ENCODE results near the gene CNGA1. TPM values are rescaled to one million over a fixed set of nuclear protein-coding genes. Genes with fewer than 3 reads are reported as not detected.

The CNGA1 gene
- total RNA-seq, 4 donors from 2014 or later = 0.40 to 1.8 TPM; not detected in 2

GRCh38 chr4:48051078-48051477 is 34.6 kb upstream of the CNGA1 start:
- WGBS, 2 donors (ENCODE audit: low coverage in 1 of 2) = no CpG with 5 or more reads among the region's 1 CpG

GRCh38 chr4:48049483-48049882 is 33.0 kb upstream of the CNGA1 start:
- peaks cover 31% of the 10 kb centered on the region for H3K27me3 ChIP-seq
- H3K4me3 ChIP-seq = no peak overlapping the region
- H3K9me3 ChIP-seq = no peaks in the 10 kb centered on the region
- no peaks in the 10 kb centered on the region for H3K36me3 ChIP-seq
- no peak for TF ChIP-seq CTCF (IDR thresholded peaks at IDR 0.05)
- TF ChIP-seq POLR2AphosphoS5 (IDR thresholded peaks at IDR 0.05) = no peak
- WGBS, 2 donors (ENCODE audit: low coverage in 1 of 2) = 74 to 76% methylated on average over 7 to 8 of the region's 8 CpGs
- H3K4me1 ChIP-seq = no peaks in the 10 kb centered on the region
- no peak for ATAC-seq
- H3K27ac ChIP-seq = no peak overlapping the region

More at GRCh38 chr4:48051078-48051477, 34.6 kb upstream of the CNGA1 start:
- Histone ChIP-seq H3K27ac (no peak overlapping the region), H3K9me3 (no peaks in the 10 kb centered on the region), H3K36me3 (no peaks in the 10 kb centered on the region), H3K4me1 (no peaks in the 10 kb centered on the region), H3K27me3 (peaks cover 16% of the 10 kb centered on the region), H3K4me3 (no peak overlapping the region)
- no peak for ATAC-seq
- TF ChIP-seq CTCF (IDR thresholded peaks at IDR 0.05) = no peak
- no peak for TF ChIP-seq POLR2AphosphoS5 (IDR thresholded peaks at IDR 0.05)
- TF ChIP-seq EP300 (IDR thresholded peaks at IDR 0.05) = no peak
- TF ChIP-seq POLR2A (IDR thresholded peaks at IDR 0.05) = no peak

- no peaks in the 10 kb centered on the region for H3K4me1 ChIP-seq
- TF ChIP-seq CTCF (IDR thresholded peaks at IDR 0.05) = no peak
- no peak for TF ChIP-seq POLR2A (IDR thresholded peaks at IDR 0.05)
- TF ChIP-seq POLR2AphosphoS5 (IDR thresholded peaks at IDR 0.05) = no peak
- TF ChIP-seq EP300 (IDR thresholded peaks at IDR 0.05) = no peak
- whole genome bisulfite sequencing, 2 donors (ENCODE audit: low coverage in 1 of 2) = 60 to 89% methylated on average over 1 of the region's 1 CpG
- no peak for ATAC-seq
- H3K36me3 ChIP-seq = no peaks in the 10 kb centered on the region
- H3K4me3 ChIP-seq = no peak overlapping the region
- H3K27me3 ChIP-seq = peaks cover 31% of the 10 kb centered on the region
- H3K9me3 ChIP-seq = no peaks in the 10 kb centered on the region
- H3K27ac ChIP-seq = no peak overlapping the region
Observed at GRCh38 chr4:48047896-48048295, 31.4 kb upstream of the CNGA1 start.

- ATAC-seq = no peak
- TF ChIP-seq CTCF (IDR thresholded peaks at IDR 0.05) = no peak
- no peak for TF ChIP-seq POLR2A (IDR thresholded peaks at IDR 0.05)
- TF ChIP-seq POLR2AphosphoS5 (IDR thresholded peaks at IDR 0.05) = no peak
- TF ChIP-seq EP300 (IDR thresholded peaks at IDR 0.05) = no peak
- Histone ChIP-seq H3K4me3 (no peak overlapping the region), H3K27ac (no peak overlapping the region), H3K9me3 (no peaks in the 10 kb centered on the region), H3K27me3 (peaks cover 31% of the 10 kb centered on the region), H3K4me1 (no peaks in the 10 kb centered on the region), H3K36me3 (no peaks in the 10 kb centered on the region)
- 32% methylated on average over 3 of the region's 3 CpGs; no CpG with 5 or more reads in 1 of the 2 donors for WGBS, 2 donors (ENCODE audit: low coverage in 1 of 2)
Observed at GRCh38 chr4:48047421-48047844, 31.0 kb upstream of the CNGA1 start.

- 59 to 63% methylated on average over 1 to 3 of the region's 3 CpGs for WGBS, 2 donors (ENCODE audit: low coverage in 1 of 2)
- H3K36me3 ChIP-seq = no peaks in the 10 kb centered on the region
- H3K4me3 ChIP-seq = no peak overlapping the region
- ATAC-seq = no peak
- H3K27ac ChIP-seq = no peak overlapping the region
- no peak for TF ChIP-seq EP300 (IDR thresholded peaks at IDR 0.05)
- TF ChIP-seq CTCF (IDR thresholded peaks at IDR 0.05) = no peak
- no peak for TF ChIP-seq POLR2A (IDR thresholded peaks at IDR 0.05)
- no peak for TF ChIP-seq POLR2AphosphoS5 (IDR thresholded peaks at IDR 0.05)
- H3K27me3 ChIP-seq = peaks cover 34% of the 10 kb centered on the region
- H3K4me1 ChIP-seq = no peaks in the 10 kb centered on the region
- H3K9me3 ChIP-seq = no peaks in the 10 kb centered on the region
Observed at GRCh38 chr4:48046059-48046458, 29.6 kb upstream of the CNGA1 start.

Measured in gastroesophageal sphincter (tissue), 4 donors.